HG03354 (cell line): ENCODE results near the gene POLK.
"Not testable (repeated sequence)": the region's sequence is repeated elsewhere in the genome, so short reads cannot be mapped to it uniquely, and the experiment has no call there.

Experiments
- ATAC-seq: cut with Tn5 transposase; IDR thresholded peaks from one replicate; pipeline ENCODE4 v1.9.1; 2021; ENCODE audit warnings: mild to moderate bottlenecking; ENCODE audit not compliant: unreplicated experiment, poor library complexity, severe bottlenecking

The POLK gene

DNA sequence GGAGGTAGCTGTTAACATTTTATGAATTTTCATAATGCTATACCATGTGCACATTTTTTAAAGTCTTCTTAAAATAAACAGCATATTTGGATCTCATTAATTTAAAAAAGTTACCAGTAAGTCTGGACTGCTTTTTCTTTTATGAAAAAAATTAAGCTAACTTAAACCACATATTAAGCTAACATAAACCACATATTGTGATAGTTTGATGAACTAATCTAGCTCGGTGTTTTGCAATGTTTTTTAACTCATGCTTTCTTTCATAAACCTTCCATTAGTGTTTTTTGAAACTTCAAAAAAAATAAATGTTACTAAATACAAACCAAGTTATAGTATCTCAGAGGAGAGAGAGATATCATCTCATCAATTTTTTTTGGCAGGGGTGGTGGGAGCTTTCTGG, 26.5 kb downstream of the POLK start:
- no peak for ATAC-seq

DNA sequence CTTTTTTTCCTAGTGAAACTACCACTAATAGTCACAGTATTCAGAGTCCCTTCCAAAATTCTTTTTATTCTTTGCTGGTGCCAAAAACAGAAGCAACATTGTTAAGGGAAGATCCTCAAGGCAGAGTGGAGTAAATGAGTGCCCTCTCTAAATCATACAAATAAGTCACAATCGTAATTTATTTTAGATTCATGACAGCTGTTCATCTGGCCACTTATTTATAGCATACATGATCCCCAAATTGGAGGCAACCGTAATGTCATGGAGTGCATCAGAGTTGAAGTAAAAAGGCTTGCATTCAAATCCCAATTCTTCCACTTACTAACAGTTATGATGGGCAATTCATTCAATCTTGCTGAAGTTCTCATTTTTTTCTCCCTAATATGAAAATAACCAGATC, 33.4 kb downstream of the POLK start:
- ATAC-seq: no peak

DNA sequence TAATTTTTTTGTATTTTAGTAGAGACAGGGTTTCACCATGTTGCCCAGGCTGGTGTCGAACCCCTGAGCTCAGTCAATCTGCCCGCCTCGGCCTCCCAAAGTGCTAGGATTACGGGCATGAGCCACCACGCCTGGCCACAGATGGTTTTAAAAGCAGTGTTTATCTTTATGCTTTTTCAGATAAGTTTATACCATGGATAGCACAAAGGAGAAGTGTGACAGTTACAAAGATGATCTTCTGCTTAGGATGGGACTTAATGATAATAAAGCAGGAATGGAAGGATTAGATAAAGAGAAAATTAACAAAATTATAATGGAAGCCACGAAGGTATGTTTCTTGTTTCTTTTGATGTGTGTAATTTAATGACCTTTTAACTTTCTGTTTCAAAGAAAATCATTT, 35.1 kb downstream of the POLK start:
- no peak for ATAC-seq

DNA sequence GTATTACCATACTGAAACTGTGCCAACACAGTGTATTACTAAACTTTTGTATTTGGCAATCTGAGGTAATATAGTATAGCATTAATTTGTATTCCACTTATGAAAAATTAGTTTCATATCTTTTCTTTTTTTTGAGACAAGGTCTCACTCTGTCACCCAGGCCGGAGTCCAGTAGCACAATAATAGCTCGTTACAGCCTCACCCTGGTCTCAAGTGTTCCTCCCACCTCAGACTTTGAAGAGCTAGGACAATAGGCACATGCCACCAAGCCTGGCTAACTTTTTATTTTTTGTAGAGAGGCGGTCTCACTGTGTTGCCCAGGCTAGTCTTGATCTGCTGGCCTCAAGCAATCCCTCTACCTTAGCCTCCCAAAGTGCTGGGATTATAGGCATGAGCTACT, 36.1 kb downstream of the POLK start:
- no peak for ATAC-seq

DNA sequence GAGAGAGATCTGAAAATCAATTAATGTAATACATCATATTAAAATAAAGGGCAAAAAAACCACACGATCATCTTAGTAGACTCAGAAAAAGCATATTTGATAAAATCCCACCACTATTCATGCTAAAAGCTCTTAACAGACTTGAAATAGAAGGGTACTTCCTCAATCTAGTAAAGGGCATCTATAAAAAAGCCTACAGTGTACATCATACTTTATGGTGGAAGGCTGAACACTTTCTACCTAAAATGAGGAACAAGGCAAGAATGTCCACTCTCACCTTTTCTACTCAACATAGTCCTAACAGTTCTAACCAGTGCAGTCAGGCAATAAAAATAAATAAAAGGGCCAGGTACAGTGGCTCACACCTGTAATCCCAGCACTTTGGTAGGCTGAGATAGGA, 38.9 kb downstream of the POLK start:
- no peak for ATAC-seq

DNA sequence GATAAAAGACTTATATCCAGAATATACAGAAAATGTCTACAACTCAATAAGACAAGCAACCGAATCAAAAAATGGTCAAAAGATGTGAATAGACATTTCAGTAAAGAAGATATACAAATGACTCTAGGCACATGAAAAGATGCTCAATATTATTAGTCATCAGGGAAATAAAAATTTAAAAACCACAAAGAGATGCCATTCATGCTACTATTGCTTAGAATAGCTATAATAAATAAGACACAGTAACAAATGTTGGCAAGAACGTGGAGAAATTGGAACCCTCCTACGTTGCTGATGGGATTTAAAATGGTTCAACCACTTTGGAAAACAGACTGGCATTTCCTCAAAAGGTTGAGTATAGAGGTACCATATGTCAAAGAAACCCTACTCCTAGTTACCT, 39.8 kb downstream of the POLK start:
- ATAC-seq: no peak

DNA sequence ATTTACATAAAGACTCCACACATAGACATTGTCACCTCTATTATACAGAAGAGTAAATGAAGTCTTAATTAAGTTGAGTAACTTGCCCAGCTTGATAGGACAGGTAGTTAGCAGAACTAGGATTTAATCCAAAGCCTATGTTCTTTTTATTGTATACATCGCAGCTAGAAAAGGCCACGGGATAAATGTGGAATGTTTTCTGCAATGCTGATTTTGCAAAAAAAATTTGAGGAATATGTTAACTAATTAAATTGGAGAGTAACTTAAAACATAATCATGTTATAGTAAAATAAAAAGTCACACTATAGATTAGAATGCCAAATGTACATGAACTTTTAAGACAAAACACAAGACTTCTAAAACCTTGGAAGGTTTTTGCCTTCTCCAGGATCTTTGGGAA, 41.1 kb downstream of the POLK start:
- ATAC-seq: no peak

DNA sequence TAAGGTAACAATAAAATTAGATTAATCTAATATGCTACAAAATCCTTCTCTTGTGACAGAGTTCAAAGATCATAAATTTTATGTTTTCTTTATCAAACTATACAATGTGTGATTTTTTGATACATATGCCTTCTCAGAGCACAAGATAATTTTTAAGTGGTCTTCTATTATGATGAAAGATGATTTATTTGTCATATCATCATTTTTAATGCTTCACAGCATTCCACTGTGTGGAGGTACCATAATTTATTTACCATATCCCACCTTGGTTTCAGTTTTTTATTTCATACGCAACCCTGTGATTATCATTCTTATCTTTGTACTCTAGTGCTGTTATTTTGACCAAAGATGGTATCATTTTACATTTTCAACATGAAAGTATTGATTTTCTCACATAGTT, 41.7 kb downstream of the POLK start:
- no peak for ATAC-seq

DNA sequence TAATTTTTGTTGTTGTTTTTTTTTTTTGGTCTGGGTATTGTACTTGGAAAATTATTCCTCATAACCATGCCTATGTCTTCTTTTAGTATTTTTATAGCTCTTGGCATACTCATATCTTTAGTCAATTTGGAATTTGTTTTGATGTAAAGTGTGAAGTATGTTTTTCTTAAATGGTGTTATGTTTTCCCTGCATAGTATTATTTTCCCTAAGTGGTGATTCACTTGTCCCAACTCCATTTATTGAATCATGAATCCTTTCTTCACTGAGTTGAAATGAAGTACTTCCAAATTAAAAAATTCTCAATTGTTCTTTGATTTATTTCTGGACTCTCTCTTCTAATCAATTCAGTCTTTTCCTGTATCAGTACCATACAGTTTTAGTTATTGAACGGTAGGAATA, 46.5 kb downstream of the POLK start:
- ATAC-seq: no peak

DNA sequence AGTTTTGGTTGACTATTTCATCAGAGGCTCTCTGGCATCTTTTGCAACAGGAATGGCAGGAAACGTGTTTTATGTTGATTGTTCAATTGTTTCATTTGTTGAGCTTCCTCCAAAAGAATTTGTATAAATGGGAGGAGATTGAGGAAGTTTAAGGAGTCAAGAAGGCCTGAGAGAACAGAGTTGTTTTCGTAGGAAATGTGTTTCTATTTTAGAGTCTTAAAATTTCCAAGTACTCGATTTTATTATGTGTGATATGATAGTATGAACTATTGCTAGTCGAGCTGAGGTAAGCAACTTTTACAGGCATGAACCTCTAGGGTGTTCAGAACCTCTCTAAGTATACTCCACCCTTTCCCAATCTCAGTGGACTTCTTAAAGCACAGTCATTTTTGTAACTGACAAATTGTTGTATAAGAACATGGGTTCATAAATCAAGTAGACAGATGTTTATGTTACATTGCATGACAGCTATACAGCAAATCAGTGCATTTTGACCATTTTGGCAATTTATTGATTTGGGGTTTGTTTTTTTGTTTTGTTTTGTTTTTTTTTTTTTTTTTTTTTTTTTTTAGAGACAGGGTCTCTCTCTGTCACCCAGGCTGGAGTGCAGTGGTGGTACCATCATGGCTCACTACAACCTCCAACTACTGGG, 47.4 kb downstream of the POLK start:
- ATAC-seq: no peak

DNA sequence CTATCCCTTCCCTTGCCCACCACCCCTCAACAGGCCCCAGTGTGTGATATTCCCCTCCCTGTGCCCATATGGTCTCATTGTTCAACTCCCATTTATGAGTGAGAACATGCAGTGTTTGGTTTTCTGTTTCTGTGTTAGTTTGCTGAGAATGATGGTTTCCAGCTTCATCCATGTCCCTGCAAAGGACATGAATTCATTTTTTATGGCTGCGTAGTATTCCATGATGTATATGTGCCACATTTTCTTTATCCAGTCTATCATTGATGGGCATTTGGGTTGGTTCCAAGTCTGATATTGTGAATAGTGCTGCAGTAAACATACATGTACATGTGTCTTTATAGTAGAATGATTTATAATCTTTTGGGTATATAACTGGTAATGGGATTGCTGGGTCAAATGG, 49.0 kb downstream of the POLK start:
- not testable (repeated sequence) for ATAC-seq

DNA sequence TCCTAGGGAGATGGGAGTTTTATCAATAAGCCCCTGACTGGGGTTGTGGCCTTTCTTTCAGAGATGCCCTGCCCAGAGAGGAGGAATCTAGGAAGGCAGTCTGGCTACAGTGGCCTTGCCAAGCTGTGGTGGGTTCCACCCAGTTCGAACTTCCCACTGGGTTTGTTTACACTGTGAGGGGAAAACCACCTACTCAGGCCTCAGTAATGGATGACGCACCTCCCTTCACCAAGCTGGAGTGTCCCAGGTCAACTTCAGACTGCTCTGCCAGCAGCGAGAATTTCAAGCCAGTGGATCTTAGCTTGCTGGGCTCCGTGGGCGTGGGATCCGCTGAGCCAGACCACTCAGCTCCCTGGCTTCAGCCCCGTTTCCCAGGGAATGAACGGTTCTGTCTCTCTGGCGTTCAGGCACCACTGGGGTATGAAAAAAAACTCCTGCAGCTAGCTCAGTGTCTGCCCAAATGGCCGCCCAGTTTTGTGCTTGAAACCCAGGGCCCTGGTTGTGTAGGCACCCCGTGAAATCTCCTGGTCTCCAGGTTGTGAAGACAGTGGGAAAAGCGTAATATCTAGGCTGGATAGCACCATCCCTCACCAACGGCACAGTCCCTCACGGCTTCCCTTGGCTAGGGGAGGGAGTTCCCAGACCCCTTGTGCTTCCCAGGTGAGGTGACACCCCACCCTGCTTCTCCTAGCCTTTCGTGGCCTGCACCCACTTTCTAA, 54.5 kb downstream of the POLK start:
- not testable (repeated sequence) for ATAC-seq

DNA sequence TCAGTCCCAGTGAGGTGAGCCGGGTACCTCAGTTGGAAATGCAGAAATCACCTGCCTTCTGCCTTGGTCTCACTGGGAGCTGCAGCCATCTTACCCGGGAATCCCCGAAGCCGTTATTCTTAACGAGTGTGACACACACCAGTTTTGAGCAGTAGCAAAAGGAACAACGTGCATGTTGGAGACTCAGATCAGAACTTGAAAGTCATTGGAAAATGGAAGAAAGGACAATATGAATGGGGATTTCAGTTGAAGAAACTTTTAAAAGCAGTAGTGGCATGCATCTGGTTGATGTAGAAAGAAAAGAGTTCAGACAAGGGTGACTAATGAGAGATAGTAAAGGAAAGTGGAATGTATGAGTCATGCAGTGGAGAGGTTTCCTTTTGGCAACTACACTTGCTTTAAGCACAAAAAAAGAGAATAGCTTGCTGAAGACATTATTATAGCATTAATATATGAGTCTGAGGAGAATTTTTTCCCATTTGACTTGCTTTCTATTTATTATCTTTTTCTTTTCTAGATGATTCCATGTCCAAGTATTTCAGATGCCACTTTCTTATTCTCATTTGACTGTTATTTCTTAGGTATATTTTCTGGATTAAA, 55.1 kb downstream of the POLK start:
- ATAC-seq: peak; percentile 94

DNA sequence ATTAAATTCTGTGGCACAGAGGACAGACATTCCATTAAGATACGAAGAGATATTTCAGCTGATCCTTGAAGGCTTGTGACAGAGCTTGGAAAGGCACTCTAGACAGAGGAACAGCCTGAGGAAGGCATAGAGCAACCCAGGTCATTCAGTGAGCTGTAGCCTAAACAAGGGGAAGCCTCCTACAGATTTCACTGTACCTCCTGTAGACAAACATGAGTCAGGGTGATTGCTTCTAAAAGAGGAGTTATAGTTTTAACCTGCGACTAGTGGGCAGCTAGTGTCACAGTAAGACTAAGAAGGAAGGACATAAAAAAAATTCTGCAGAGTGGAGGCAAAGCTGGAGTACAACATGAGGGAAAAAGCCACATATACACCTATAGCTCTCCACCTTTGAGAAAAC, 56.0 kb downstream of the POLK start:
- peak; percentile 37 for ATAC-seq

DNA sequence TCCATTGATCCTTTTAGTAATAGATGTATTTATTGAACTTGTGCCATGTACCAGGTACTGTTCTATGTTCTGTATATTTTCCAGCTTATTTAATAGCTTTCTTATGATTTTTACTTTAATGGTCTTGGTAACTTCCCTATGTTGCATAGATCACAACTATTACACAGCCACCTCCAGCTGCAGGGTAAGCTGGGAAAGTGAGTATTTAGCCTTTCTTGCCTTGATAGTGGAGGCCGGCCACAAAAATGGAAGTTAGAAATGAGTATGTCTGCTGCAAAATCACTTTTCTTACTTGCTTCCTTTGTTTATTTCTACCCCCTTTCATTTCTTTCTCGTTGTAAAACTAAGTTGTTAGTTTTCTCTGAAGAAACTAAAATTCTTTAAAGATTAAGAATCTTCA, 56.5 kb downstream of the POLK start:
- peak; percentile 29 for ATAC-seq

DNA sequence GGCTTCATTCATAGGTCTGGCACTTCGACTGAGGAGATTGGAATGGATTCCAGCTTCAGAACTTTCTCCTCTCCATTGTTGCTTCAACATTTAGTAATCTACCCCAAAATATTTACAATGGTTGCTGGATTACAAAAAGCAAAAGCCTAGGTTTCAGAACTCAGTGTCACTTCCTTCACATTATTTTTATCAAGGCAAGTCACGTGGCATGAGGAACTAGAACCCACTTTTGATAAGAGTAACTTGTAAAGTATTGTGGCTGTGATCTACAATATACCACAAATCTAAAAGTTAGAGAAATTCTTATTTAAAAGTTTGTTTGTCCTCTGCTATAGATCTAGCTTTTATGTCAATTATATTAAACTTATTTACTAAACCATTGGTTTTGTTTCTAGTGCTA, 59.9 kb downstream of the POLK start:
- ATAC-seq: no peak

DNA sequence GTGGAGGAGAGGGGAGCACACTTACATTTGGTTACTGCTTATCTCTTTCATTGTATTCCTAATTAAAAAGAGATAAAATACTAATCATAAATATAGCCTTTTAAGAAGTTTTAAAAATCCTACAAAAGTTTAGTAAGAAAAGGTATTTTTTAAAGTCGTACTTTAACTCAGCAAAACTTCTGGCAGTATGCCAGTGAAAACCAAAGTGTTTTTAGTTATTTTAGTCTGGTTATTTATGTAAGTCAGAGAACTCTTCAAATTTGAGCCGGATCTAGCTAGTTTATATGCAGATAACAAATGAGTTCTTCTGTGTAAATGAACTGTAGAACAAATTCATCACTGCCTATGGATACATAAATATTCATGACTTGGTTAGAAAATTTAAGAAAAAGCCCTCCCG, 63.1 kb downstream of the POLK start:
- no peak for ATAC-seq

DNA sequence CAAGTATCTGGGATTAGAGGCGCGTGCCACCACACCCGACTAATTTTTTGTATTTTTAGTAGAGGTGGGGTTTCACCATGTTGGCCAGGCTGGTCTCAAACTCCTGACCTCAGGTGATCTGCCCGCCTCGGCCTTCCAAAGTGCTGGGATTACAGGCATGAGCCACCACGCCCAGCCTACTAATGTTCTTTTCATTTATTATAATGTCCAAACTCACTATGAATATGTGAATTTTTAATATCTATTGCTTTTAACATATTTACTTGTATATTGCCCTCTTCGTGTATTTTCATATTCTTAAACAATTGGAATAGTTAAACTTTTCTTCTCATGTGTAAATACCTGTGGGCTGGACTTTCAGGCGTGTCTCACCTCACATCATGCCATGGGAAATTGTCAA, 66.6 kb downstream of the POLK start:
- not testable (repeated sequence) for ATAC-seq

DNA sequence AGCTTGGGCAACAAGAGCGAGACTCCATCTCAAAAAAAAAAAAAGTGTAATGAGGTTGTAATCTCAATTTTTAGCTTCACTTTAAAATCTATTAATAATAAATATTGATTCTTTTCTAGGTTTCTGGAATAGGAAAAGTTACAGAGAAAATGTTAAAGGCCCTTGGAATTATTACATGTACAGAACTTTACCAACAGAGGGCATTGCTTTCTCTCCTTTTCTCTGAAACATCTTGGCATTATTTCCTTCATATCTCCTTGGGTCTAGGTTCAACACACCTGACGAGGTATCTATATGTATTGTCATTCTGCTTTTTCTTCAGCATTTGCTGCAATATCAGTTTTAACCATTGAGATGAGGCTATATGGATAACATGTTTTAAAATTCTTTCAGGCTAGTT, 73.0 kb downstream of the POLK start:
- no peak for ATAC-seq

DNA sequence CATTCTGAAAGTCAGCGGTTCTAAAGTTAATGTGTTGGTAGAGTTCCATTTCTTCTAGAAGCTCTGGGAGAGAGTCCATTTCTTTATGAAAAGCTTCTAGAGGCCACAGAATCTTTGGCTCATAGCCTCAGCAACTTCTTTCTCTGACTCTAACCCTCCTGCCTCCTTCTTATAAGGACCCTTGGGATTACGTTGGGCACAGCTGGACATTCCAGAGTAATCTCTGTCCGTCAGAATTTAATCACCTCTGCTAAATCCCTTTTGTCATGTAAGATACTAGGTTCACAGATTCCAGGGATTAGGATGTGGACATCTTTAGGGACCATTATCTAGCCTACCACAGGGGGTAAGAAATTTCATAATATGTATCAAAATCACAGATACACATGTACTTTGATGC, 77.0 kb downstream of the POLK start:
- ATAC-seq: no peak

DNA sequence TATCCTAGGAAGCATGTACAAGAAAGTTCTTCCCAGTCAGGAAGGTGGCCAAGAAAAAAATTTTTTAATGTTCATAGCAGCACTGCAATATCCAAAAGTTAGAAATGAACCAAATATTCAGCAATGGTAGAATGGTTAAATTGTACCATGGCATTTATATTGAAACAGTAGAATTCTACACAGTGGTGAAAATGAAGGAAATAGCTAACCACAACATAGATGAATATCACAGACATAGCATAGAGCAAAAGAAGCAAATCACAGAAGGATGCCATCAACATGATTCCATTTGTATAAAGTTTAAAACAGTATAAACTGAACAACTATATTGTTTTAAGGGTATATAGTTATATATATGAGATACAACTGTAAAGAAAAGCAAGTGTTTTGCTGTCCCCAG, 88.8 kb downstream of the POLK start:
- no peak for ATAC-seq
